GM23248 (cell line): ENCODE results near the gene TMEM145.

Experiments
- EZH2 ChIP-seq: fragments of 200-600 bp; sonication (generic); IDR thresholded peaks from 2 replicates; pipeline ENCODE4 v1.6.1; 2018; ENCODE audit warnings: antibody characterized with exemption, mild to moderate bottlenecking; ENCODE audit not compliant: insufficient read depth, poor library complexity, severe bottlenecking
- EZH2phosphoT487 ChIP-seq: fragments of 200-600 bp; sonication (generic); IDR thresholded peaks from 2 replicates; pipeline ENCODE4 v1.6.1; 2018; ENCODE audit warnings: antibody characterized with exemption, moderate library complexity, mild to moderate bottlenecking, low read depth; ENCODE audit not compliant: insufficient read depth

GRCh38 chr19:42273407-42274064 lies 39.6 kb upstream of the TMEM145 start:
- no peak for TF ChIP-seq EZH2
- no peak for TF ChIP-seq EZH2phosphoT487
